Adrenal gland (tissue), 5 donors: ENCODE measurements around the gene IL6R.

ENCODE experiments used
- CTCF ChIP-seq, 6 experiments: fragments of 450-650 bp in 4 of 6; fragments of 200-600 bp in 2 of 6; sonication (generic) in 1 of 6; IDR thresholded peaks; 1 replicate in 5 of 6; 2 replicates in 1 of 6; pipeline versions ENCODE4 v1.5.1 to v1.8.0; 2016 to 2021; ENCODE audit warnings: antibody characterized with exemption in 6 of 6, mild to moderate bottlenecking in 2 of 6, moderate library complexity in 1 of 6
- POLR2A ChIP-seq, 2 donors: fragments of 450-650 bp; IDR thresholded peaks; one replicate each; pipeline ENCODE4 v1.6.1; 2017; ENCODE audit warnings: antibody characterized with exemption in 2 of 2, mild to moderate bottlenecking in 2 of 2, moderate library complexity in 1 of 2
- donor health status: DM: no; HTN: no; CAD: no.

GRCh38 chr1:154371436-154371835 is 33.7 kb upstream of the IL6R start:
- no peak for TF ChIP-seq CTCF (IDR thresholded peaks at IDR 0.05)
- TF ChIP-seq POLR2A (IDR thresholded peaks at IDR 0.05), result no peak
